GM19099 (cell line): ENCODE measurements around the gene PRICKLE4.

Experiments used
- POLR2A ChIP-seq: IDR thresholded peaks from 3 replicates; pipeline ENCODE4 v1.6.1; 2011; ENCODE audit warnings: low read depth; ENCODE audit not compliant: insufficient read length; ENCODE audit errors: extremely low read depth

PRICKLE4 gene

GRCh38 chr6:41823178-41823577, 42.6 kb downstream of the PRICKLE4 start:
- TF ChIP-seq POLR2A: no peak

- TF ChIP-seq POLR2A: no peak
Measured at GRCh38 chr6:41824571-41825569, 44.3 kb downstream of the PRICKLE4 start.

GRCh38 chr6:41826343-41827022, 45.9 kb downstream of the PRICKLE4 start:
- no peak for TF ChIP-seq POLR2A

- TF ChIP-seq POLR2A: no peak
Measured at GRCh38 chr6:41832263-41832662, 51.7 kb downstream of the PRICKLE4 start.

- no peak for TF ChIP-seq POLR2A
Measured at GRCh38 chr6:41836022-41836659, 55.6 kb downstream of the PRICKLE4 start.

GRCh38 chr6:41836660-41837052, 56.1 kb downstream of the PRICKLE4 start:
- TF ChIP-seq POLR2A: no peak
